KOPT-K1 (cell line): Measurements from ENCODE around the gene MSI2.

Source experiments
- H3K27ac ChIP-seq: fragments of 200-600 bp; sonication (generic); 2 replicates; pipeline ENCODE4 v1.5.1; 2016; ENCODE audit warnings: antibody characterized with exemption, mild to moderate bottlenecking, low read depth, low read length; ENCODE audit not compliant: poor library complexity, severe bottlenecking
- H3K36me3 ChIP-seq: fragments of 200-600 bp; sonication (generic); 2 replicates; pipeline ENCODE4 v1.5.1; 2017; ENCODE audit warnings: antibody characterized with exemption, mild to moderate bottlenecking, low read length, moderate library complexity; ENCODE audit not compliant: insufficient read depth
- H3K9me3 ChIP-seq: fragments of 200-600 bp; sonication (generic); 2 replicates; pipeline ENCODE4 v1.5.1; 2017; ENCODE audit warnings: antibody characterized with exemption, low read length, mild to moderate bottlenecking; ENCODE audit not compliant: insufficient read depth, poor library complexity, severe bottlenecking

The MSI2 gene

GRCh38 chr17:57425431-57425830 is 169.1 kb downstream of the MSI2 start:
- Histone ChIP-seq H3K27ac (peak overlapping the region; percentile 97), H3K9me3 (no peaks in the 10 kb centered on the region), H3K36me3 (peaks cover 29% of the 10 kb centered on the region)

GRCh38 chr17:57425903-57426880 is 169.9 kb downstream of the MSI2 start:
- Histone ChIP-seq H3K9me3 (no peaks in the 10 kb centered on the region), H3K36me3 (peaks cover 23% of the 10 kb centered on the region), H3K27ac (peak overlapping the region; percentile 97)

GRCh38 chr17:57429966-57430365 is 173.6 kb downstream of the MSI2 start:
- Histone ChIP-seq H3K36me3 (peaks cover 25% of the 10 kb centered on the region), H3K9me3 (no peaks in the 10 kb centered on the region), H3K27ac (peak overlapping the region; percentile 97)

GRCh38 chr17:57431415-57431814 is 175.1 kb downstream of the MSI2 start:
- H3K36me3 ChIP-seq = peaks cover 23% of the 10 kb centered on the region; the same call in 1 of the 2 replicates
- peak overlapping the region; percentile 97 for H3K27ac ChIP-seq
- no peaks in the 10 kb centered on the region for H3K9me3 ChIP-seq

GRCh38 chr17:57432507-57433277 is 176.4 kb downstream of the MSI2 start:
- H3K9me3 ChIP-seq = no peaks in the 10 kb centered on the region
- peaks cover 23% of the 10 kb centered on the region; the same call in 1 of the 2 replicates for H3K36me3 ChIP-seq
- peak overlapping the region; percentile 97 for H3K27ac ChIP-seq

- Histone ChIP-seq H3K36me3 (peaks cover 23% of the 10 kb centered on the region; the same call in 1 of the 2 replicates), H3K9me3 (no peaks in the 10 kb centered on the region), H3K27ac (peak overlapping the region; percentile 97)
Observed at GRCh38 chr17:57433452-57433851, 177.1 kb downstream of the MSI2 start.

DNA sequence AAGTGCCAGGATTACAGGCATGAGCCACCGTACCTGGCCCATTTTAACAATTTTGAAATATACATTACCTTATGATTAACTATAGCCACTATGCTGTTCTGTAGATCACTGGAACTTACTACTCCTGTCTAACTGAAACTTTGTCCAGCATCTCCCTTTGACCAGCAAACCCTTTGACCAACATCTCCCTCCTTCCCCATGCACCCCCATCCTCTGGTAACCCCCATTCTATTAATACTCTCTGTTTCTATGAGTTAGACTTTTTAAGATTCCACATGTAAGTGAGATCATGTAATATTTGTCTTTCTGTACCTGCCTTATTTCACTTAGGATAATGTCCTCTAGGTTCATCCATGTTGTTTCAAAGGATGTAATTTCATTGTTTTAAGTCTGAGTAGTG is 178.0 kb downstream of the MSI2 start:
- Histone ChIP-seq H3K36me3 (peaks cover 23% of the 10 kb centered on the region; the same call in 1 of the 2 replicates), H3K9me3 (no peaks in the 10 kb centered on the region), H3K27ac (peak overlapping the region; percentile 97)

DNA sequence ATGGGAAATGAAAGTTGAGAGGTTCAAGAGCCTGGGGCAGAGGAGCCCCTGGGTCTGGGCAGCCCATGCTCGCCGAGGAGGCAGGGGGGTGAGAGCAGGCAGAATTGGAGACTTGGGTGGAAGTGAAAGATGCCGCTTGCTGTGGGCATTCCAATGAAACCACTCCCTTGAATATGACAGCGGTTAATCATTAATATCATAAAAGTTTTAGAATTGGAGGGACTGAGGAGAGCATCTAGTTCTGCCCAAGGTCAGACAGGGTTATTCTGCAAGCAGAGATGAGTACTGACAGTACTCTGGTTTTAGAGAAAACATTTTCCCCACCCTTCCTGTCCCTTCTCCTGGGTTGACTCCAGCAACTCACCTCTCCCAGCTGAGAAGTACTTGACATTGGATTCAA is 180.2 kb downstream of the MSI2 start:
- Histone ChIP-seq H3K27ac (peak overlapping the region; percentile 97), H3K36me3 (0 out of 2 replicates have a peak, but pooled peaks cover 17% of the 10 kb centered on the region), H3K9me3 (no peaks in the 10 kb centered on the region)

GRCh38 chr17:57438066-57438731 is 181.9 kb downstream of the MSI2 start:
- Histone ChIP-seq H3K36me3 (0 out of 2 replicates have a peak, but pooled peaks cover 2% of the 10 kb centered on the region), H3K27ac (peak overlapping the region; percentile 97), H3K9me3 (no peaks in the 10 kb centered on the region)

DNA sequence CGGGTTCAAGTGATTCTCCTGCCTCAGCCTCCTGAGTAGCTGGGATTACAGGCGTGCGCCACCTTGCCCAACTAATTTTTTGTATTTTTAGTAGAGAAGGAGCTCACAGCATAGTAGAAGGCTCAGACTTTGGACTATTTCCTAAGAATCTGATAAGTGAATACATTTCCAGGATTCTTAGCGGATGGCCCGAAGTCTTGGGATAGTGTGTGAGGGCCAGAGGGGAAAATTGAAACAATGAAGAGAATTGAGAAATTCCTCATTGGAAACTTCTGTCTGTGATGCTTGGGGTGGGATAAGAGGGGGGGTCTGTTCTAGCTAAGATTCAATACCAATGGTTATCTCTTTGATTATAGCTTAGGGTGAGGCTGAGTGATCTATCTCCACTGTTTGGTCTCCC is 183.3 kb downstream of the MSI2 start:
- Histone ChIP-seq H3K9me3 (peaks cover 7% of the 10 kb centered on the region), H3K36me3 (peaks cover 8% of the 10 kb centered on the region; the same call in 1 of the 2 replicates), H3K27ac (peak overlapping the region; percentile 97)

DNA sequence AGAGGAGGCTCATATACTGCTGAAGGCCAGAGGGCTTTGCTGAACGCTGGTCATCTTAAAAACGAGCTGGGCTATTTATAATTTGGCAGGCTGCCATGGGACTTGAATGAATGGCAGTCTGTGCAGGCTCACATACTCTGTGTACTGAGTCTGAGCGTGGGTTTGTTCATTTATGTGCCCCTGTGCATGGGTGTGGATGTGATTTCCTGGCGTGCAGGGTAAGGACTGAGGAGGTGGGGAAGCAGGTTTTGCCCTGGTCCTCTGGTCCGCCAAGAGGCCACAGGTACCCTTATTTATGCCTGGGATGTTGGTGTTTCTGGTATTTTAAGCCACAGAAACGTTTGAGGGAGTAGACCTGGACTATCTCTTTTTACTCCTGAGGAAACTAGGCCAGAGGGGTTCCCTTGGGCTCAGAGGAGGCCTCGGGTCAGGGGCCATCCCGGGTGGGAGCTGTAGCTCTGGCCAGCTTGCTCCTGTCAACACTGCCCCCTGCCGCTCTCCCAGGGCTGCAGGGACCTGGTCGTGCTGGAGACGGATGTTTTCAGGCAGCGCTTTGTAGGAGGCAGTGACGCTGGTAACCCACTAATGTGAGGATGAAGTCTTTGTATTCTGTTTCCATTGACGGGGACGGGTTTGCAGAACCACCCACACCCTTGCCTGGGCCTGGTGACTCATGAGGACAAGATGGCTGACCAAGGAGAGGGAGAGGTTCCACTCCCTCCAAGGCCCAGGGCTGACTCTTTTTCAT is 184.4 kb downstream of the MSI2 start:
- peak overlapping the region; percentile 97 for H3K27ac ChIP-seq
- H3K9me3 ChIP-seq = peaks cover 7% of the 10 kb centered on the region
- H3K36me3 ChIP-seq = peaks cover 8% of the 10 kb centered on the region; the same call in 1 of the 2 replicates

GRCh38 chr17:57441270-57441600 is 184.9 kb downstream of the MSI2 start:
- Histone ChIP-seq H3K36me3 (peaks cover 8% of the 10 kb centered on the region; the same call in 1 of the 2 replicates), H3K27ac (peak overlapping the region; percentile 97), H3K9me3 (peaks cover 7% of the 10 kb centered on the region)

GRCh38 chr17:57442401-57442823 is 186.1 kb downstream of the MSI2 start:
- H3K36me3 ChIP-seq = peaks cover 8% of the 10 kb centered on the region
- H3K27ac ChIP-seq = peak overlapping the region; percentile 97

DNA sequence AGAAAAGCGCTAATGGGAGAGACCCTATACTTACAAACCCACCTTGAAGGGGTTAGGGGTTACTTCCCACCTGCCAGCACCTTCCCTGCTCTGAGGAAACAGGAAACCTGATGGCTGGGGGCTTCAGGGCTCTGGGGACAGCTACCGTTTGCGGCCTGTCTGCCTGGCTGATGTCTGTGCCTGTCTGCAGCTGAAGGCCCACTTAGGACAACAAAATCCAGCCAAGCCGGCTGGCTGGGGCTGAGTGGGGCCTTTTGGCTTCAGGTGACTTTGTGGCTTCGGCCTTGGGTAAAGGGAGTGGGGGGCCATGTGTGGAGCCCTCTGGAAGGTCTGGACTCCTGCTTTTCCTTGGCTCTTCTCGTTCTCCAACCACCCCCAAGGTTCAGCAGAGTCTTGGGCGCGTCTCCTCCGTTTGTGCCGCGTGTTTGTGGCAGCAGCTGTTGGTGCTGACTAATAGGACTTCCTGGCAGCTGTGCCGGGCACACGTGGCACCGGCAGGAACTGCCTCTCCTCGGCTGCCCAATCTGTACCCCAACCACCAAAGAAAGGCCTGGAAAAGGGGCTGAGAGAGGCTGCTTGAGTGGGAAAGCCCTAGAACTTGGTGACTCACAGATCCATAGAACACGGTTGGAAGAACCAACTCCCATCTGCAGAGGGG is 186.7 kb downstream of the MSI2 start:
- Histone ChIP-seq H3K27ac (peak overlapping the region; percentile 97), H3K9me3 (peaks cover 7% of the 10 kb centered on the region), H3K36me3 (peaks cover 13% of the 10 kb centered on the region)

More at GRCh38 chr17:57442401-57442823, 186.1 kb downstream of the MSI2 start:
- H3K9me3 ChIP-seq = peaks cover 7% of the 10 kb centered on the region
